ENCODE results near the gene FBXO45. TPM values are rescaled to one million over a fixed set of nuclear protein-coding genes. Genes with fewer than 3 reads are reported as not detected.
"Not testable (repeated sequence)": the region's sequence is repeated elsewhere in the genome, so short reads cannot be mapped to it uniquely, and the experiment has no call there.

FBXO45 gene
- total and polyA plus RNA-seq, 4 donors: 3.1 to 7.9 (median 5.0) TPM

DNA sequence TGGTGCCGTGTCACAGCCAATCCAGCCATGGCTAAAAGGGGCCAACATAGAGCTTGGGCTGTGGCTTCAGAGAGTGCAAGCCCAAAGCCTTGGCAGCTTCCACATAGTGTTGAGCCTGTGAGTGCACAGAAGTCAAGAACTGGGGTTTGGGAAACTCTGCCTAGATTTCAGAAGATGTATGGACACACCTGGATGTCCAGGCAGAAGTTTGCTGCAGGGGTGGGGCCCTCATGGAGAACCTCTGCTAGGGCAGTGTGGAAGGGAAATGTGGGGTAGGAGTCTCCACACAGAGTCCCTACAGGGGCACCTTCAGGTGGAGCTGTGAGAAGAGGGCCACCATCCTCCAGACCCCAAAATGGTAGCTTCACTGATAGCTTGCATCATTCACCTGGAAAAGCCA is 19.1 kb upstream of the FBXO45 start:
- H3K36me3 ChIP-seq (ENCODE audit: control insufficient read depth in 1 of 2, insufficient read depth in 2 of 2, low read length in 1 of 2); H3K4me1 ChIP-seq (ENCODE audit: control insufficient read depth in 1 of 2, insufficient read depth in 2 of 2, low read length in 2 of 2); ATAC-seq (ENCODE audit: low FRiP score); H3K4me3 ChIP-seq (ENCODE audit: low read length in 2 of 2); H3K27ac ChIP-seq (ENCODE audit: low read depth in 1 of 2, low read length in 2 of 2); DNase-seq; H3K9me3 ChIP-seq (ENCODE audit: control insufficient read depth, low read length); intact Hi-C loops (cut with DNase I); H3K27me3 ChIP-seq (ENCODE audit: control insufficient read depth in 1 of 2, insufficient read depth in 2 of 2, low read length in 1 of 2): not testable (repeated sequence)
- 96 to 100% methylated on average over 1 of the region's 1 CpG for WGBS, 2 donors

DNA sequence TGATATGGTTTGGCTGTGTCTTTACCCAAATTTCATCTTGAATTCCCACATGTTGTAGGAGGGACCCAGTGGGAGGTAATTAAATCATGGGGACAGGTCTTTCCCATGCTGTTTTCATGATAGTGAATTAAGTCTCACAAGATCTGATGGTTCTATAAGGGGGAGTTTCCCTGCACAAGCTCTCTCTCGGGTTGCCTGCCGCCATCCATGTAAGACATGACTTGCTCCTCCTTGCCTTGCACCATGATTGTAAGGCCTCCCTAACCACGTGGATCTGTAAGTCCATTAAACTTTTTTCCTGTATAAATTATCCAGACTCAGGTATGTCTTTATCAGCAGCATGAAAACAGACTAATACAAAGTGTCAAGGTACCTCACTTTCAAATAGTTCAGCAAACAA is 18.3 kb upstream of the FBXO45 start:
- H3K27me3 ChIP-seq (ENCODE audit: control insufficient read depth in 1 of 2, insufficient read depth in 2 of 2, low read length in 1 of 2); H3K4me1 ChIP-seq (ENCODE audit: control insufficient read depth in 1 of 2, insufficient read depth in 2 of 2, low read length in 2 of 2); ATAC-seq (ENCODE audit: low FRiP score); H3K27ac ChIP-seq (ENCODE audit: low read depth in 1 of 2, low read length in 2 of 2); intact Hi-C loops (cut with DNase I); DNase-seq; H3K36me3 ChIP-seq (ENCODE audit: control insufficient read depth in 1 of 2, insufficient read depth in 2 of 2, low read length in 1 of 2); H3K9me3 ChIP-seq (ENCODE audit: control insufficient read depth, low read length); H3K4me3 ChIP-seq (ENCODE audit: low read length in 2 of 2): not testable (repeated sequence)
- 85 to 91% methylated on average over 3 of the region's 3 CpGs for WGBS, 2 donors

DNA sequence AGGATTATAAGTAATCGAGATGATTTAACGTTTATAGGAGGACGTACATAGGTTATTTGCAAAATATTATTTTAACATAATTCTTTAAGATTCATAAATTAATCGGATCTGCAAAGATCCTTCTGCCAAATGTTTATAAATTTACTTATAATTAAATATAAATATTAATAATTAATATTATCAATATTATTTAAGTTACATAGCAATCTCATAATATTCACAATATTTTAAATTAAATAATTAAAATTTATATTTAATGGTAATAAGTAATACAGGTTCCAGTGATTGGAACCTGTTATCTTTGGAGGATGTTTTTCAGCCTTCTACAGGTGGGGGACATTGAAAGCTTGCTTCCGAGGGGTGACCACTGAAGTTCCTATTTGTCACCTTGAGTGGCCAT is 16.2 kb upstream of the FBXO45 start:
- 96 to 98% methylated on average over 5 of the region's 5 CpGs for WGBS, 2 donors
- Histone ChIP-seq H3K4me3 (ENCODE audit: low read length in 2 of 2) (no peak overlapping the region), H3K9me3 (ENCODE audit: control insufficient read depth, low read length) (no peaks in the 10 kb centered on the region), H3K27me3 (ENCODE audit: control insufficient read depth in 1 of 2, insufficient read depth in 2 of 2, low read length in 1 of 2) (no peaks in the 10 kb centered on the region), H3K27ac (ENCODE audit: low read depth in 1 of 2, low read length in 2 of 2) (no peak overlapping the region), H3K4me1 (ENCODE audit: control insufficient read depth in 1 of 2, insufficient read depth in 2 of 2, low read length in 2 of 2) (no peaks in the 10 kb centered on the region), H3K36me3 (ENCODE audit: control insufficient read depth in 1 of 2, insufficient read depth in 2 of 2, low read length in 1 of 2) (no peaks in the 10 kb centered on the region)
- ATAC-seq (ENCODE audit: low FRiP score) (no peak), DNase-seq (no peak)
- intact Hi-C loops (cut with DNase I): no loop called here

DNA sequence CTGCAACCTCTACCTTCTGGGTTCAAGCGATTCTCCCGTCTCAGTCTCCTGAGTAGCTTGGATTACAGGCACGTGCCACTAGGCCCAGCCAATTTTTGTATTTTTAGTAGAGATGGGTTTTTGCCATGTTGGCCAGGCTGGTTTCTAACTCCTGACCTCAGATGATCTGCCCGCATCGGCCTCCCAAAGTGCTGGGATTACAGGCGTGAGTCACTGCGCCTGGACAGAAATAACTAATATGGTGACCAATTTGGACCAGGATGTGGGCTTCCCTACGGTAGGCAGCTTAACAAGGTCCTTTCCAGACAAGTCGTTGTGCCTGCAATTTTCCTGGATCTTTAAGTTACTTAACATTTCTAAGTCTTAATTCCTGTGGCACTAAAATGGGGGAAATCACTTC is 14.9 kb upstream of the FBXO45 start:
- Histone ChIP-seq H3K9me3 (ENCODE audit: control insufficient read depth, low read length) (no peaks in the 10 kb centered on the region), H3K36me3 (ENCODE audit: control insufficient read depth in 1 of 2, insufficient read depth in 2 of 2, low read length in 1 of 2) (peaks cover 0 to 2% of the 10 kb centered on the region in 2 donors), H3K27me3 (ENCODE audit: control insufficient read depth in 1 of 2, insufficient read depth in 2 of 2, low read length in 1 of 2) (no peaks in the 10 kb centered on the region), H3K4me1 (ENCODE audit: control insufficient read depth in 1 of 2, insufficient read depth in 2 of 2, low read length in 2 of 2) (no peaks in the 10 kb centered on the region), H3K4me3 (ENCODE audit: low read length in 2 of 2) (no peak overlapping the region), H3K27ac (ENCODE audit: low read depth in 1 of 2, low read length in 2 of 2) (no peak overlapping the region)
- 77 to 81% methylated on average over 9 of the region's 9 CpGs for WGBS, 2 donors
- DNase-seq (no peak), ATAC-seq (ENCODE audit: low FRiP score) (no peak)
- intact Hi-C loops (cut with DNase I): no loop called here

DNA sequence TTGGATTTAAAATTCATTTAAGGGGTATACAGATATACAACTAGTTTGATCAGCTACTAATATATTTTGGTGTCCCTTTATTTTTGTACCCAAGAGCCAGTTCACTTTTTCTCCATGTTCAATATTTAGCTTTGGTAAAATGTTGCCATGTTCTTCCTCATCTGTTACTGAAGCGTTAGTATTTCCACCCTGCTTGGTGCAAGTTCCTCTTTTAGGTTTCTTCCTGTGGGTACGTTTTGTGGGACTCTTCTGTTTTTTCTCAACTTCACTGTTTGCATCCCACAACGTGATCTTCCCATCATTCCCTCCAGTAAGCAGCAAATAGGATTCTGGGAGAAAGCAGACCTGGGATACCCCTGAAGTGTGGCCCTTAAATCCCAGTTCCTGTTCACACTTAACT is 14.3 kb upstream of the FBXO45 start:
- Histone ChIP-seq H3K9me3 (ENCODE audit: control insufficient read depth, low read length) (no peaks in the 10 kb centered on the region), H3K27me3 (ENCODE audit: control insufficient read depth in 1 of 2, insufficient read depth in 2 of 2, low read length in 1 of 2) (no peaks in the 10 kb centered on the region), H3K27ac (ENCODE audit: low read depth in 1 of 2, low read length in 2 of 2) (no peak overlapping the region), H3K4me3 (ENCODE audit: low read length in 2 of 2) (no peak overlapping the region), H3K4me1 (ENCODE audit: control insufficient read depth in 1 of 2, insufficient read depth in 2 of 2, low read length in 2 of 2) (no peaks in the 10 kb centered on the region), H3K36me3 (ENCODE audit: control insufficient read depth in 1 of 2, insufficient read depth in 2 of 2, low read length in 1 of 2) (peaks cover 0 to 4% of the 10 kb centered on the region in 2 donors)
- WGBS, 2 donors: 74 to 79% methylated on average over 3 of the region's 3 CpGs
- DNase-seq: no peak
- intact Hi-C loops (cut with DNase I): no loop called here
- no peak for ATAC-seq (ENCODE audit: low FRiP score)

DNA sequence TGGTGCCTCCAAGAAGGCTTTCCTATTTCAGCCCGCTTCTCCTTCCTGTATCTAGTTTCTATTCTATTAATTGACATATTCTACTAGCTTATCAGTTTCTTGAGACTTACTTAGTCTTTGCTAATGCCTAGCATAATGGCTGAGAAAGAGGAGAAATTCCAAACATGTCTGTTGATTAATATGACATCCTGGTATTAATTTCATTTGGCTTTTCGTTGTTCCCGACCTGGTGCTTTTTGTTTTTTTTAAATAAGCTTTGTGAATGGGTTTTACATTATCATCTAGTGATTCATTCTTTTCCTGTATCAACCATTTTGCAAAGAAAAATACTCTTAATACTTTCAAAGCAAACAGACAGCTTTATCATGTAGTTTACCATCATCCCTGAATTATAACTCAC is 13.2 kb upstream of the FBXO45 start:
- intact Hi-C loops (cut with DNase I): no loop called here
- H3K27me3 ChIP-seq (ENCODE audit: control insufficient read depth in 1 of 2, insufficient read depth in 2 of 2, low read length in 1 of 2): no peaks in the 10 kb centered on the region
- no peak overlapping the region for H3K4me3 ChIP-seq (ENCODE audit: low read length in 2 of 2)
- DNase-seq: no peak
- H3K36me3 ChIP-seq (ENCODE audit: control insufficient read depth in 1 of 2, insufficient read depth in 2 of 2, low read length in 1 of 2): peaks cover 0 to 4% of the 10 kb centered on the region in 2 donors
- ATAC-seq (ENCODE audit: low FRiP score): no peak
- WGBS, 2 donors: 86 to 87% methylated on average over 3 of the region's 3 CpGs
- H3K9me3 ChIP-seq (ENCODE audit: control insufficient read depth, low read length): no peaks in the 10 kb centered on the region
- no peak overlapping the region for H3K27ac ChIP-seq (ENCODE audit: low read depth in 1 of 2, low read length in 2 of 2)
- no peaks in the 10 kb centered on the region for H3K4me1 ChIP-seq (ENCODE audit: control insufficient read depth in 1 of 2, insufficient read depth in 2 of 2, low read length in 2 of 2)

DNA sequence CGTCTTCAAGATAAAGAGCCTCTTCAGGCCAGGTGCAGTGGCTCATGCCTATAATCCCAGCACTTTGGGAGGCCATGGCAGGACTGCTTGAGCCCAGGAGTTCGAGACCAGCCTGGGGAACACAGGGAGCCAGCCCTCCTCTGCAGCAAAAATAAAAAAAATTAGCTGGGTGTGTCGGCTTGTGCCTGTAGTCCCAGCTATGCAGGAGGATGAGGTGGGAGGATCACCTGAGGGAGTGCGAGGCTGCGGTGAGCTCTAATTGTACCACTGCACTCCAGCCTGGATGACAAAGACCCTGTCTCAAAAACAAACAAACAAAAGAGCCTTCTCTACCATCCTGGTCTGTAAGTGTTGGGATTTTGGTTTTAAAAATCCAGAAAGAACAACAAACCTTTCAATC is 11.2 kb upstream of the FBXO45 start:
- Histone ChIP-seq H3K36me3 (ENCODE audit: control insufficient read depth in 1 of 2, insufficient read depth in 2 of 2, low read length in 1 of 2) (peaks cover 0 to 6% of the 10 kb centered on the region in 2 donors), H3K4me3 (ENCODE audit: low read length in 2 of 2) (no peak overlapping the region), H3K27me3 (ENCODE audit: control insufficient read depth in 1 of 2, insufficient read depth in 2 of 2, low read length in 1 of 2) (no peaks in the 10 kb centered on the region), H3K9me3 (ENCODE audit: control insufficient read depth, low read length) (no peaks in the 10 kb centered on the region), H3K4me1 (ENCODE audit: control insufficient read depth in 1 of 2, insufficient read depth in 2 of 2, low read length in 2 of 2) (no peaks in the 10 kb centered on the region), H3K27ac (ENCODE audit: low read depth in 1 of 2, low read length in 2 of 2) (no peak overlapping the region)
- no peak for ATAC-seq (ENCODE audit: low FRiP score)
- intact Hi-C loops (cut with DNase I): no loop called here
- 88 to 90% methylated on average over 5 of the region's 5 CpGs for WGBS, 2 donors
- DNase-seq: no peak

DNA sequence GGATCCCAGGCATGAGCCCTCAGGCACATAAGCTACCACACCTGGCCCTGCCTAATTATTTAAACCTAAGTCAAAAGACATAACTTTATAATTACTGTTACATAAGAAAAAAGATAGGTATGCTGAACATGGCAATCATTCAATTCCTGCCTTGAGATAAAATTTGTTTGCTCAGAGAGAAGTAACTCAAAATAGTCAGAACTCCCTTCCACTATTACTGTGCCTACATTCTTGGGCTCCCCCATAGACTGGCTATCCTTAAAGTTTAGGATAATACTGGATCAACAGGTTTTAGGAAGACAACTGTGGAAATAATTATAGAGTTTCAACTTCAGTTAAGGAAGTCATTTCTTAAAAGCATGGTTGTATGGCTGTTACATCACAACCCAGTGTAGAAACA is 10.0 kb upstream of the FBXO45 start:
- DNase-seq (no peak), ATAC-seq (ENCODE audit: low FRiP score) (no peak)
- intact Hi-C loops (cut with DNase I): no loop called here
- no peaks in the 10 kb centered on the region for H3K9me3 ChIP-seq (ENCODE audit: control insufficient read depth, low read length)
- H3K4me1 ChIP-seq (ENCODE audit: control insufficient read depth in 1 of 2, insufficient read depth in 2 of 2, low read length in 2 of 2): no peaks in the 10 kb centered on the region
- no peak overlapping the region for H3K4me3 ChIP-seq (ENCODE audit: low read length in 2 of 2)
- no peaks in the 10 kb centered on the region for H3K27me3 ChIP-seq (ENCODE audit: control insufficient read depth in 1 of 2, insufficient read depth in 2 of 2, low read length in 1 of 2)
- peaks cover 0 to 6% of the 10 kb centered on the region in 2 donors for H3K36me3 ChIP-seq (ENCODE audit: control insufficient read depth in 1 of 2, insufficient read depth in 2 of 2, low read length in 1 of 2)
- no peak overlapping the region for H3K27ac ChIP-seq (ENCODE audit: low read depth in 1 of 2, low read length in 2 of 2)

DNA sequence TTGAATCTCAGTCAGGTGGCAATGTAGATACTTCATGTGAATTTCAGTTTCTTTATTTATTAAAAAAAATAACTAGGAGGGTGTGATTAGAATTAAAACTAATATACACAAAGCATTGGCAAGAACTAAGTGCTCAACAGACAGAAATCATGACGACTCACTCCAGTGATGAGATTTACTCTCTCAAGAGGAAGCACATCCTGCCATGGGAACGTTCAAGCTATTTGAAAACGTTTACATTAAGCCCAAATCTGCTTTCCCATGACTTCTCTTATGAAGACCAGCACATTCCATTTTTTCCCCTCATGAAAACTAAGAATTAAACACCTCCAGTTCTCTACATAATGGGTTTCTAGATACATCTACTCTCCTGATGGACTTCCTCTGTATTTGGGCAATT is 8.6 kb upstream of the FBXO45 start:
- Histone ChIP-seq H3K36me3 (ENCODE audit: control insufficient read depth in 1 of 2, insufficient read depth in 2 of 2, low read length in 1 of 2) (peaks cover 0 to 6% of the 10 kb centered on the region in 2 donors), H3K27ac (ENCODE audit: low read depth in 1 of 2, low read length in 2 of 2) (no peak overlapping the region), H3K4me1 (ENCODE audit: control insufficient read depth in 1 of 2, insufficient read depth in 2 of 2, low read length in 2 of 2) (no peaks in the 10 kb centered on the region), H3K27me3 (ENCODE audit: control insufficient read depth in 1 of 2, insufficient read depth in 2 of 2, low read length in 1 of 2) (no peaks in the 10 kb centered on the region), H3K4me3 (ENCODE audit: low read length in 2 of 2) (no peak overlapping the region), H3K9me3 (ENCODE audit: control insufficient read depth, low read length) (no peaks in the 10 kb centered on the region)
- ATAC-seq (ENCODE audit: low FRiP score) (no peak), DNase-seq (no peak)
- intact Hi-C loops (cut with DNase I): no loop called here
- WGBS, 2 donors: 20 to 26% methylated on average over 3 of the region's 3 CpGs
